Measurements from ENCODE around the gene PCDHGB2. TPM values are rescaled to one million over a fixed set of nuclear protein-coding genes. Genes with fewer than 3 reads are reported as not detected.

PCDHGB2 gene
- total RNA-seq, 1 experiment from 2014 or later = 1.4 TPM

DNA sequence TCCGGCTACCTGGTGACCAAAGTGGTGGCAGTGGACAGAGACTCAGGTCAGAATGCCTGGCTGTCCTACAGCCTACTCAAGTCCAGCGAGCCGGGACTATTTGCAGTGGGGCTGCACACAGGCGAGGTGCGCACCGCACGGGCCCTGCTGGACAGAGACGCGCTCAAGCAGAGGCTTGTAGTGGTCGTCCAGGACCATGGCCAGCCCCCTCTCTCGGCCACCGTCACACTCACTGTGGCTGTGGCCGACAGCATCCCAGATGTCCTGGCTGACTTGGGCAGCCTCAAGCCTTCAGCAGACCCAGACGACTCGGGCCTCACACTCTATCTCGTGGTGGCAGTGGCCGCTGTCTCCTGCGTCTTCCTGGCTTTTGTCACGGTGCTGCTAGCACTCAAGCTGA lies 2.8 kb upstream of the PCDHGB2 start:
- CTCF ChIA-PET = no interaction called here
- DNase-seq (no peak), ATAC-seq (no peak)
- H3K9me3 ChIP-seq (ENCODE audit: low read length) = no peaks in the 10 kb centered on the region; the same call in 1 of the 2 replicates
- no TSS peak for BruUV-seq (replicated peaks)
- H3K36me3 ChIP-seq (ENCODE audit: low read depth, low read length) = no peaks in the 10 kb centered on the region
- no peaks in the 10 kb centered on the region for H3F3A ChIP-seq (ENCODE audit: low read length, unreplicated experiment)
- H3K27ac ChIP-seq (ENCODE audit: low read length) = no peak overlapping the region
- intact Hi-C loops (cut with micrococcal nuclease) = no loop called here
- no peaks in the 10 kb centered on the region for H3K4me1 ChIP-seq (ENCODE audit: insufficient read depth, low read length)
- H4K20me1 ChIP-seq (ENCODE audit: low read length) = no peaks in the 10 kb centered on the region
- TF ChIP-seq, protein P1, sequence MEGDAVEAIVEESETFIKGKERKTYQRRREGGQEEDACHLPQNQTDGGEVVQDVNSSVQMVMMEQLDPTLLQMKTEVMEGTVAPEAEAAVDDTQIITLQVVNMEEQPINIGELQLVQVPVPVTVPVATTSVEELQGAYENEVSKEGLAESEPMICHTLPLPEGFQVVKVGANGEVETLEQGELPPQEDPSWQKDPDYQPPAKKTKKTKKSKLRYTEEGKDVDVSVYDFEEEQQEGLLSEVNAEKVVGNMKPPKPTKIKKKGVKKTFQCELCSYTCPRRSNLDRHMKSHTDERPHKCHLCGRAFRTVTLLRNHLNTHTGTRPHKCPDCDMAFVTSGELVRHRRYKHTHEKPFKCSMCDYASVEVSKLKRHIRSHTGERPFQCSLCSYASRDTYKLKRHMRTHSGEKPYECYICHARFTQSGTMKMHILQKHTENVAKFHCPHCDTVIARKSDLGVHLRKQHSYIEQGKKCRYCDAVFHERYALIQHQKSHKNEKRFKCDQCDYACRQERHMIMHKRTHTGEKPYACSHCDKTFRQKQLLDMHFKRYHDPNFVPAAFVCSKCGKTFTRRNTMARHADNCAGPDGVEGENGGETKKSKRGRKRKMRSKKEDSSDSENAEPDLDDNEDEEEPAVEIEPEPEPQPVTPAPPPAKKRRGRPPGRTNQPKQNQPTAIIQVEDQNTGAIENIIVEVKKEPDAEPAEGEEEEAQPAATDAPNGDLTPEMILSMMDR (conservative IDR thresholded peaks at IDR 0.05; ENCODE audit: low read depth, low read length) = no peak
- TF ChIP-seq EZH2 (IDR thresholded peaks at IDR 0.05; ENCODE audit: low read length, unreplicated experiment) = no peak
- no peaks in the 10 kb centered on the region for H3K79me2 ChIP-seq (ENCODE audit: low read length)
- no peak overlapping the region for H3K4me3 ChIP-seq (ENCODE audit: low read length)
- no peak overlapping the region for H3K9ac ChIP-seq (ENCODE audit: low read length)
- no peaks in the 10 kb centered on the region for H3K27me3 ChIP-seq (ENCODE audit: low read length)
- H3K9me2 ChIP-seq (replicated peaks; ENCODE audit: low read length) = no peaks in the 10 kb centered on the region
- H3K4me2 ChIP-seq (ENCODE audit: low read length) = no peak overlapping the region
- no peak overlapping the region for H2AFZ ChIP-seq (ENCODE audit: low read length)
- POLR2A ChIA-PET (ENCODE audit: unreplicated experiment) = no interaction called here

DNA sequence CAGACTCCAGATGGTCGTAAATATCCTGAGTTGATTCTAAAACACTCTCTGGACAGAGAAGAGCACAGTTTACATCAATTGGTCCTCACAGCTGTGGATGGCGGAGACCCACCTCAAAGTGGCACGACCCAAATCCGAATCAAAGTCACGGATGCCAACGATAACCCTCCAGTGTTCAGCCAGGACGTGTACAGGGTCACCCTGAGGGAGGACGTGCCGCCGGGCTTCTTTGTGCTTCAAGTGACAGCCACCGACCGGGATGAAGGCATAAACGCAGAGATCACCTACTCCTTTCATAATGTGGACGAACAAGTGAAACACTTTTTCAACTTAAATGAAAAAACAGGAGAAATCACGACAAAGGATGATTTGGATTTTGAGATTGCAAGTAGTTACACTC lies 891 bp downstream of the PCDHGB2 start:
- ATAC-seq (no peak), DNase-seq (no peak)
- CTCF ChIA-PET = interaction anchor here (1.1 kb wide), 1 partner anchor 200 kb away, joined by 5 read pairs; no protein-coding TSS in a partner anchor
- H3F3A ChIP-seq (ENCODE audit: low read length, unreplicated experiment) = no peaks in the 10 kb centered on the region
- 0 out of 2 replicates have a peak, but pooled peaks cover 3% of the 10 kb centered on the region for H3K4me1 ChIP-seq (ENCODE audit: insufficient read depth, low read length)
- no peak overlapping the region for H3K9ac ChIP-seq (ENCODE audit: low read length)
- POLR2A ChIA-PET (ENCODE audit: unreplicated experiment) = no interaction called here
- H3K9me3 ChIP-seq (ENCODE audit: low read length) = no peaks in the 10 kb centered on the region; the same call in 1 of the 2 replicates
- H4K20me1 ChIP-seq (ENCODE audit: low read length) = no peaks in the 10 kb centered on the region
- peak overlapping the region; percentile 69; the same call in 1 of the 2 replicates for H3K4me3 ChIP-seq (ENCODE audit: low read length)
- no peaks in the 10 kb centered on the region for H3K79me2 ChIP-seq (ENCODE audit: low read length)
- 0 out of 2 replicates have a peak overlapping the region, but pooled peaks have one; percentile 94 for H2AFZ ChIP-seq (ENCODE audit: low read length)
- no peaks in the 10 kb centered on the region for H3K27me3 ChIP-seq (ENCODE audit: low read length)
- intact Hi-C loops (cut with micrococcal nuclease) = loop anchor here (1.0 to 5.0 kb wide), 2 partner anchors 200 to 268 kb away; partner anchors contain the start of gene PCDHB2
- H3K36me3 ChIP-seq (ENCODE audit: low read depth, low read length) = no peaks in the 10 kb centered on the region
- H3K9me2 ChIP-seq (replicated peaks; ENCODE audit: low read length) = no peaks in the 10 kb centered on the region
- peak overlapping the region; percentile 80; the same call in 1 of the 2 replicates for H3K4me2 ChIP-seq (ENCODE audit: low read length)
- no peak overlapping the region for H3K27ac ChIP-seq (ENCODE audit: low read length)
- BruUV-seq (replicated peaks) = no TSS peak
- TF ChIP-seq EZH2 (IDR thresholded peaks at IDR 0.05; ENCODE audit: low read length, unreplicated experiment) = no peak
- no peak for TF ChIP-seq EZH2phosphoT487 (IDR thresholded peaks at IDR 0.05; ENCODE audit: borderline replicate concordance, low read length)
- TF ChIP-seq, protein P1 (conservative IDR thresholded peaks at IDR 0.05; ENCODE audit: low read depth, low read length) = no peak

DNA sequence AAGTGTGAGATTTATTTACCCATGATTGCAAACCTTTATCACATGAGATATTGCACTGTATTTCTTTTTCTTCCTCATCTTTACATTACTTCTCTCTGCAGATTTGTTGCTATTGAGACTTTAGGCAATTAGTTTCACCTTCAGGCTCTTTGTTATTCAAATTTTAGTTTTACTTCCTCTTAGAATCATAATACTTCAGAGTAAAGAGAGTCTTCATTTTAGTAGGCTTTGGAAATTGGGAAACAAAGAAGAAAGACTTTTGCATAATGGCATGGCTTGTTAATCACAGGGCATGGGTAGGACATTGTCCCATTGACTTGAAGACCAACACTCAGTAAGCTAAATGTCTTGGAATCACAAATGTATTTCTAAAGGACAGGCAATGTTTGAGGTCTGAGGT lies 2.9 kb downstream of the PCDHGB2 start:
- Histone ChIP-seq H3K79me2 (ENCODE audit: low read length) (no peaks in the 10 kb centered on the region), H3K4me2 (ENCODE audit: low read length) (no peak overlapping the region), H3K27ac (ENCODE audit: low read length) (no peak overlapping the region), H3K9me2 (replicated peaks; ENCODE audit: low read length) (no peaks in the 10 kb centered on the region), H3K4me1 (ENCODE audit: insufficient read depth, low read length) (0 out of 2 replicates have a peak, but pooled peaks cover 3% of the 10 kb centered on the region), H4K20me1 (ENCODE audit: low read length) (no peaks in the 10 kb centered on the region), H3K27me3 (ENCODE audit: low read length) (no peaks in the 10 kb centered on the region), H3F3A (ENCODE audit: low read length, unreplicated experiment) (no peaks in the 10 kb centered on the region), H3K4me3 (ENCODE audit: low read length) (no peak overlapping the region), H3K36me3 (ENCODE audit: low read depth, low read length) (no peaks in the 10 kb centered on the region; the same call in 1 of the 2 replicates), H2AFZ (ENCODE audit: low read length) (no peak overlapping the region), H3K9me3 (ENCODE audit: low read length) (no peaks in the 10 kb centered on the region; the same call in 1 of the 2 replicates), H3K9ac (ENCODE audit: low read length) (no peak overlapping the region)
- DNase-seq (no peak), ATAC-seq (no peak)
- no TSS peak for BruUV-seq (replicated peaks)
- TF ChIP-seq EZH2 (IDR thresholded peaks at IDR 0.05; ENCODE audit: low read length, unreplicated experiment) (no peak), EZH2phosphoT487 (IDR thresholded peaks at IDR 0.05; ENCODE audit: borderline replicate concordance, low read length) (no peak)
- TF ChIP-seq, protein P1 (conservative IDR thresholded peaks at IDR 0.05; ENCODE audit: low read depth, low read length) = no peak
- intact Hi-C loops (cut with micrococcal nuclease) = loop anchor here (5.0 kb wide), 1 partner anchor 270 kb away; the partner anchor contains the start of gene PCDHB2
- ChIA-PET CTCF (no interaction called here), POLR2A (ENCODE audit: unreplicated experiment) (no interaction called here)
